Thoracic aorta (tissue), 2 donors: ENCODE results near the gene MOV10L1. TPM values are rescaled to one million over a fixed set of nuclear protein-coding genes. Genes with fewer than 3 reads are reported as not detected.

ENCODE experiments used
- ATAC-seq: fragments of 150-250 bp; one replicate; pipeline ENCODE4 v1.8.0; 2017; ENCODE audit warnings: low read depth; ENCODE audit not compliant: insufficient number of reproducible peaks, low FRiP score
- DNase-seq: peaks from one replicate; pipeline ENCODE4 v3.0.0-alpha.2; 2020; ENCODE audit warnings: low spot score
- H3K27ac ChIP-seq, 2 donors: fragments of 200-600 bp; sonication (generic); 1 replicate in 1 of 2; 2 replicates in 1 of 2; pipeline ENCODE4 v1.5.1; 2016; ENCODE audit warnings: mild to moderate bottlenecking in 2 of 2, moderate library complexity in 2 of 2
- H3K27me3 ChIP-seq: fragments of 200-600 bp; sonication (generic); replicated peaks from 2 replicates; pipeline ENCODE4 v1.6.0; 2016; ENCODE audit warnings: mild to moderate bottlenecking; ENCODE audit not compliant: insufficient read depth
- H3K36me3 ChIP-seq: fragments of 200-600 bp; sonication (generic); one replicate; pipeline ENCODE4 v1.5.1; 2016
- H3K4me1 ChIP-seq, 2 donors: fragments of 200-600 bp; sonication (generic); 1 replicate in 1 of 2; 2 replicates in 1 of 2; pipeline versions ENCODE4 v1.5.1 to v1.6.0; 2016; ENCODE audit warnings: low read depth in 2 of 2, mild to moderate bottlenecking in 1 of 2; ENCODE audit not compliant: control insufficient read depth in 1 of 2
- H3K4me3 ChIP-seq: fragments of 200-600 bp; sonication (generic); 2 replicates; pipeline ENCODE4 v1.5.1; 2016; ENCODE audit warnings: mild to moderate bottlenecking
- H3K9me3 ChIP-seq: fragments of 200-600 bp; sonication (generic); 2 replicates; pipeline ENCODE4 v1.5.1; 2016
- CTCF ChIP-seq: fragments of 200-600 bp; sonication (generic); IDR thresholded peaks from one replicate; pipeline ENCODE4 v1.5.1; 2019; ENCODE audit warnings: antibody characterized with exemption
- total RNA-seq, 2 donors: library from RNA; depleted of rRNA; stranded (reverse); fragments of >200 nt; gene quantifications; one replicate each; pipeline versions ENCODE4 v1.1.0 to v1.2.3, GENCODE V29; 2016

Gene MOV10L1
- total RNA-seq, 2 donors from 2014 or later = 4.6 to 7.4 TPM

GRCh38 chr22:50088096-50088495 is 1.7 kb upstream of the MOV10L1 start:
- ATAC-seq = no peak
- TF ChIP-seq CTCF = no peak
- no peaks in the 10 kb centered on the region for H3K27me3 ChIP-seq

GRCh38 chr22:50089231-50089630 is 575 bp upstream of the MOV10L1 start:
- Histone ChIP-seq H3K27me3 (no peaks in the 10 kb centered on the region), H3K4me1 (peaks cover 13 to 25% of the 10 kb centered on the region in 2 donors), H3K36me3 (no peaks in the 10 kb centered on the region), H3K4me3 (no peak overlapping the region), H3K9me3 (no peaks in the 10 kb centered on the region), H3K27ac (no peak overlapping the region)
- ATAC-seq (no peak), DNase-seq (no peak)
- TF ChIP-seq CTCF = no peak

More at GRCh38 chr22:50088096-50088495, 1.7 kb upstream of the MOV10L1 start:
- Histone ChIP-seq H3K36me3 (no peaks in the 10 kb centered on the region), H3K9me3 (no peaks in the 10 kb centered on the region), H3K4me3 (no peak overlapping the region), H3K4me1 (peaks cover 13 to 25% of the 10 kb centered on the region in 2 donors), H3K27ac (no peak overlapping the region)
- no peak for DNase-seq

GRCh38 chr22:50090412-50090714 is 557 bp downstream of the MOV10L1 start:
- Histone ChIP-seq H3K4me3 (no peak overlapping the region), H3K27ac (no peak overlapping the region), H3K9me3 (no peaks in the 10 kb centered on the region), H3K27me3 (no peaks in the 10 kb centered on the region), H3K4me1 (peaks cover 7 to 15% of the 10 kb centered on the region in 2 donors), H3K36me3 (no peaks in the 10 kb centered on the region)
- no peak for TF ChIP-seq CTCF
- ATAC-seq = no peak
- no peak for DNase-seq

- Histone ChIP-seq H3K4me1 (peaks cover 7 to 15% of the 10 kb centered on the region in 2 donors), H3K27me3 (no peaks in the 10 kb centered on the region), H3K27ac (no peak overlapping the region), H3K36me3 (no peaks in the 10 kb centered on the region), H3K4me3 (no peak overlapping the region), H3K9me3 (no peaks in the 10 kb centered on the region)
- no peak for TF ChIP-seq CTCF
- no peak for ATAC-seq
- no peak for DNase-seq
Observed at GRCh38 chr22:50091092-50091768, 1.4 kb downstream of the MOV10L1 start.

- no peaks in the 10 kb centered on the region for H3K9me3 ChIP-seq
- H3K27me3 ChIP-seq = no peaks in the 10 kb centered on the region
- no peak overlapping the region for H3K4me3 ChIP-seq
- no peak for TF ChIP-seq CTCF
- H3K36me3 ChIP-seq = no peaks in the 10 kb centered on the region
- H3K4me1 ChIP-seq = peaks cover 0 to 7% of the 10 kb centered on the region in 2 donors
- H3K27ac ChIP-seq = no peak overlapping the region
- ATAC-seq (no peak), DNase-seq (no peak)
Observed at GRCh38 chr22:50092342-50092741, 2.5 kb downstream of the MOV10L1 start.
